GM21723 (cell line): ENCODE measurements around the gene PTGDS.

Source experiments
- ATAC-seq: cut with Tn5 transposase; IDR thresholded peaks from one replicate; pipeline ENCODE4 v1.9.1; 2021; ENCODE audit warnings: mild to moderate bottlenecking, moderate library complexity; ENCODE audit not compliant: unreplicated experiment

PTGDS gene

DNA sequence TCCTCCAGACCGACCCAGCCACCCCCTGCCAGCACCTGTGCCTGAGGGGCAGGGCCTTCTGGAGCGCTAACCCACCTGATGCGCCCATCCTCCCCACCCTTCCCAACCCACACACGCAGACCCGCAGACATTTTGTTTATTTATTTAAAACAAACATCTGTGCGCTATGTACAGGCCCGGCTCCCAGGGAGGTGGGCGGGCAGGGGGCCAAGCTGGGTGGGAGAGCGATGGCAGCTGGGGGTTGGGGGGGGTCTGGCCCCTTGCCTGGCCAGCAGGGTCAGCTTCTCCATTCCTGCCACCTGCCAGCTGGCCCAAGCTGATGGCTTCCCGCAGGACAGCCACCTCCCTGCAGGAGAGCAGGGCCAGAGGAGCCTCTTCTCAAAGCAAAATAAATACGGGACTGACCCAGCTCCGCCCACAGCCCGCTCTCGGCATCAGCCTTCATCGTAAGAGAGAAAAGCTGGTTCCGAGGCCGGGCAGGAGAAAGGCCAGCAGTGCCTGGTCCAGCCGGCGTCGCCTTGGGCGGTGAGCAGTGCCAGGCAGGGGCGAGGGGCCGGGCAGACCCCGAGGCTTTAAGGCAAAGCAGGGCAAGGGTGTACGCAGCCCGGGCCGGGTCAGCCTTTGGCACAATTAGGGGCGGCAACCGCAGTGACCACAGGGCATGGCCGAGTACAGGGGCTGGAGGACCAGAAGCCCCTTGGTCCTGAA is 30.0 kb downstream of the PTGDS start:
- ATAC-seq, result no peak

GRCh38 chr9:137007816-137008270 is 30.5 kb downstream of the PTGDS start:
- ATAC-seq, result no peak

DNA sequence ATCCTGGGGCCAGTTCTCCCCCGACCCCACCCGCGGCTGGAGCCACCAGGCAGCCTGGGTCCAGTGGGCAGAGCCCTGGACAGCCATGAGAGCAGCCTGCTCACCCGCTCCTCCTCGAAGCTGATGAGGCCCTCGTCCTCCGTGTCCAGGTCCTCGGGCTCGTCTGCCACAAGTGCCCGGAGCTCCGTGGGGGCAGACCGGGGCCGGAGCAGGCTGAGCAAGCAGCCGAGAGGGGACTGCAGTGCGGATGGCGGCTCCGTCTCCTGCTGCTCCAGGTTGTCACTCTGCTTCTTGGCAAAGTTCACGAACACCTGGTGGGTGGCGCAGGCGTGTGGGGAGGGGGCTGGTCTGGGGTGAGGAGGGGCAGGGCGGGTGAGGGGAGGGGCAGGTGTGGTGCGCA is 31.0 kb downstream of the PTGDS start:
- ATAC-seq, result no peak

DNA sequence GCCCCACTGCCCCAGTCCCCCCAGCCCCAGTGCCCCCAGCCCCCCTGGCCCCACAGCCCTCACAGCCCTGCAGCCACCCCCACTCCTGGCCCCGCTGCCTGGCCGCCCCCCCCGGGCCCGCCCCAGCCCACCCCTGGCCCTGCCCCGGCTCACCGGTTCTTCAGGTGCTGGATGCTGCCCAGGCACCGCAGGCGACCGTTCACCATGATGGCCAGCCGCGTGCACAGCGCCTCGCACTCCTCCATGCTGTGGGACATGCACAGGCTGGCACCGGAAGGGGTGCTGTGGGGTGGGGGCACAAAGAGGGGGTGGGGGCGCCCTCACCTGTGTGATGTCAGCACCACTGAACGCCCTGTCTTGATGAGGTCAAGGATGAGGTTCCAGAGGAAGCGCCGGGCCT is 31.9 kb downstream of the PTGDS start:
- no peak for ATAC-seq

- no peak for ATAC-seq
Observed at GRCh38 chr9:137009938-137010732, 32.8 kb downstream of the PTGDS start.

DNA sequence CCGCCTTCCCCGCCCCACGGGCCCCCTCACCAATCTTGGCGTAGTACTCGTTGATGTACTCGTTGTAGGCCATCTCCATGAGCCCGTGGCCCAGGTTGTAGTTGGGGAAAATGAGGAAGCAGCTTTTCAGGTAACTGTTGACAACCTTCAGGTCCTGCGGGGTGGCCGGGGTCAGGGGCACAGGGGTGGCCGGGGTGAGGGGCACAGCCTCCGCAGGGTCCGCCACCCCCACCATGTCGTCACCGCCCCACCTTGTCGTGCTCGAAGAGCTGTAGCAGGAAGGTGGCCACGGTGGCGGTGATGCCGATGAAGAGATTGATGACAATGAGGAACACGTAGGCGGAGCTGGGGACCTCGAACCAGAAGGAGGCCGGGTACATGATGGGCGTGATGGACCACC is 33.9 kb downstream of the PTGDS start:
- no peak for ATAC-seq

GRCh38 chr9:137011907-137012675 is 34.8 kb downstream of the PTGDS start:
- ATAC-seq, result no peak

- no peak for ATAC-seq
Observed at GRCh38 chr9:137012694-137013570, 35.6 kb downstream of the PTGDS start.

DNA sequence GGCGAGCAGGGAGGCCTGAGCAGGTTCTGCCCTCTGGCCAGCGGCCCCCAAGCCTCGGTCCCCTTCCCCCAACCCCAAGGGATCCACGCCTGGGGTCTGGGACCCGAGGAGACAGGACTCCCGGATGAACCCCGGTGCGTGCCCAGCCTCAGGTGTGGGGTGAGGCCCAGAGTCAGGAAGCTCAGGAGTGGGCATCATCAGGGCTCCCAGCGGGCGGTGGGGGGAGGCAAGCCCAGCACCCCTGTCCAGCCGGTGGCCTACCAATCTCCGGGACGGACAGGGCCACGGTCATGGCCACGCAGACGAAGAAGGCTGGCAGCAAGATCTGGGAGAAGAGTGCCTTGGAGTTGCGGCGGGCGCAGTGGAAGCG is 36.3 kb downstream of the PTGDS start:
- ATAC-seq, result no peak

DNA sequence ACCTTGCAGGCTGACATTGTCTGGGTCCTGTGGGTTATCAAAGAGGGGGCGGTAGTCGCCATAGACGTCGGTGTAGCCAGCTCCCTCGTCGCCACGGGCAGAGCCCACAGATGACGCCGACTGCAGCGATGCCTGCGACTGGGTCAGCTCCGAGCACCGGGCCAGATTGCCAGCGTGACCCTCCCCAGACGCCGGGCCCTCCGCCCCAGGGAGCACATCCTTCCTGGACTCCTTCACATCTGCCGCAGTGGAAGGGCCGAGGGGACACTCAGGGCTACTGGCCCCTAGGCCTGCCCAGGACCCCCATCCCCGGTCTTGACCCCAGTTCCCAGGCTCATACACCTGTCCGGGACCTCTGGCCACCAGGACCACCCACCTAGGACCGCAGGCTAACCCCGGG is 36.9 kb downstream of the PTGDS start:
- no peak for ATAC-seq

GRCh38 chr9:137014776-137015539 is 37.7 kb downstream of the PTGDS start:
- ATAC-seq, result no peak

- ATAC-seq, result no peak
Observed at GRCh38 chr9:137015540-137015930, 38.2 kb downstream of the PTGDS start.

GRCh38 chr9:137015976-137016375 is 38.7 kb downstream of the PTGDS start:
- no peak for ATAC-seq

DNA sequence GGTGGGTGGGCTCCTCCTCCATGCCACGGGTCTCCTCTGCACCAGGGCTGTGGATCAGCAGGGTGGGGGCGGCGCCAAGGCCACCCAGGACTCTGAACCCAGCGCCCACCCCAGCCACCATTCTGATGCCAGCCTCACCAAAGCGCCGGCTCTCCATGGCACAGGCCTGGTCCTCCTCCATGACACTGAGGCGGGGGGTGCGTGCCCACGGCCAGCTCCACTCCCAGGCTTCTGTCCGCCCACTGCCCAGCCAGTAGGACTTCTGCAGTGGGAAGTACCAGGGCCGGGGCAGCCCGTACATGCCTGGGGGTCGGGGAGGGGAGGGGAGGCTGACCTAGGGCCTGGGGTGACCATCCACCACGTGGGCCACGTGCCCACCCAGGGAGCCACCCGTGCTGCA is 39.1 kb downstream of the PTGDS start:
- ATAC-seq, result no peak

- ATAC-seq, result no peak
Observed at GRCh38 chr9:137017071-137017470, 39.8 kb downstream of the PTGDS start.

- ATAC-seq, result no peak
Observed at GRCh38 chr9:137017791-137018497, 40.6 kb downstream of the PTGDS start.

- no peak for ATAC-seq
Observed at GRCh38 chr9:137018761-137019559, 41.7 kb downstream of the PTGDS start.

GRCh38 chr9:137019891-137020683 is 42.8 kb downstream of the PTGDS start:
- no peak for ATAC-seq
